GM23338 (cell line): ENCODE data around the gene DHRSX. TPM values are rescaled to one million over a fixed set of nuclear protein-coding genes. Genes with fewer than 3 reads are reported as not detected.

Experiments
- ATAC-seq: fragments of 200-7000 bp; cut with Tn5 transposase; 3 replicates; pipeline ENCODE4 v1.9.1; 2020
- DNase-seq: peaks from one replicate; pipeline ENCODE4 v3.0.0-alpha.2; 2015; ENCODE audit warnings: low spot score
- H2AFZ ChIP-seq: fragments of 200-600 bp; sonication (generic); 2 replicates; pipeline ENCODE4 v1.8.0; 2016; ENCODE audit warnings: antibody characterized with exemption, mild to moderate bottlenecking, moderate library complexity
- H3F3A ChIP-seq: fragments of 200-600 bp; sonication (generic); replicated peaks from 2 replicates; pipeline ENCODE4 v1.8.0; 2017; ENCODE audit warnings: antibody characterized with exemption, mixed run types, low read depth
- H3K27ac ChIP-seq: fragments of 200-600 bp; sonication (generic); 2 replicates; pipeline ENCODE4 v1.6.1; 2016; ENCODE audit warnings: low read depth
- H3K27me3 ChIP-seq: fragments of 200-600 bp; sonication (generic); 2 replicates; pipeline ENCODE4 v1.8.0; 2016; ENCODE audit warnings: mild to moderate bottlenecking, mixed run types, moderate library complexity; ENCODE audit not compliant: insufficient read depth
- H3K36me3 ChIP-seq: fragments of 200-600 bp; sonication (generic); 2 replicates; pipeline ENCODE4 v1.8.0; 2016; ENCODE audit warnings: mild to moderate bottlenecking; ENCODE audit not compliant: insufficient read depth
- H3K4me1 ChIP-seq: fragments of 200-600 bp; sonication (generic); 2 replicates; pipeline ENCODE4 v1.8.0; 2016; ENCODE audit warnings: mild to moderate bottlenecking, moderate library complexity; ENCODE audit not compliant: insufficient read depth
- H3K4me2 ChIP-seq: fragments of 200-600 bp; sonication (generic); 2 replicates; pipeline ENCODE4 v1.7.1; 2017; ENCODE audit warnings: mixed run types
- H3K4me3 ChIP-seq: fragments of 200-600 bp; sonication (generic); 2 replicates; pipeline ENCODE4 v1.6.1; 2016; ENCODE audit warnings: mixed run types
- H3K79me2 ChIP-seq: fragments of 200-600 bp; sonication (generic); replicated peaks from 2 replicates; pipeline ENCODE4 v1.8.0; 2017; ENCODE audit warnings: mild to moderate bottlenecking; ENCODE audit not compliant: insufficient read depth
- H3K9me2 ChIP-seq: fragments of 200-600 bp; sonication (generic); 2 replicates; pipeline ENCODE4 v1.8.0; 2017; ENCODE audit not compliant: insufficient read depth
- H4K20me1 ChIP-seq: fragments of 200-600 bp; sonication (generic); replicated peaks from 2 replicates; pipeline ENCODE4 v1.8.0; 2017; ENCODE audit warnings: mild to moderate bottlenecking; ENCODE audit not compliant: insufficient read depth
- H3K27ac Mint-ChIP-seq: 2 replicates; pipeline ENCODE4 v1.8.0; 2020; ENCODE audit warnings: inconsistent platforms, mild to moderate bottlenecking, moderate library complexity, mixed read lengths
- H3K27me3 Mint-ChIP-seq: 3 replicates; pipeline ENCODE4 v1.8.0; 2022; ENCODE audit warnings: low read depth, mild to moderate bottlenecking, moderate library complexity, mixed read lengths, inconsistent platforms; ENCODE audit not compliant: insufficient read depth, poor library complexity
- H3K36me3 Mint-ChIP-seq: 3 replicates; pipeline ENCODE4 v1.8.0; 2021; ENCODE audit warnings: low read depth, mild to moderate bottlenecking, inconsistent platforms, moderate library complexity, mixed read lengths
- H3K4me1 Mint-ChIP-seq: 3 replicates; pipeline ENCODE4 v1.8.0; 2020; ENCODE audit warnings: mild to moderate bottlenecking, inconsistent platforms, mixed read lengths
- H3K4me3 Mint-ChIP-seq: 3 replicates; pipeline ENCODE4 v1.8.0; 2021; ENCODE audit warnings: moderate library complexity, mild to moderate bottlenecking, inconsistent platforms, mixed read lengths
- H3K9me3 Mint-ChIP-seq: 3 replicates; pipeline ENCODE4 v1.8.0; 2020; ENCODE audit warnings: moderate library complexity, mild to moderate bottlenecking, inconsistent platforms, mixed read lengths
- CREB1 ChIP-seq: fragments of 250-450 bp; sonication (Bioruptor Pico); IDR thresholded peaks from 2 replicates; pipeline ENCODE4 v1.5.0; 2020; ENCODE audit warnings: low read depth, mild to moderate bottlenecking, moderate library complexity
- EZH2 ChIP-seq: fragments of 200-600 bp; sonication (generic); IDR thresholded peaks from one replicate; pipeline ENCODE4 v1.8.0; 2017; ENCODE audit warnings: antibody characterized with exemption, mild to moderate bottlenecking, low read depth; ENCODE audit not compliant: unreplicated experiment
- EZH2phosphoT487 ChIP-seq: fragments of 200-600 bp; sonication (generic); IDR thresholded peaks from one replicate; pipeline ENCODE4 v1.8.1; 2018; ENCODE audit warnings: antibody characterized with exemption; ENCODE audit not compliant: unreplicated experiment
- JUNB ChIP-seq: IDR thresholded peaks from one replicate; pipeline ENCODE4 v1.6.1; 2016; ENCODE audit warnings: antibody characterized with exemption; ENCODE audit not compliant: unreplicated experiment
- NANOG ChIP-seq: IDR thresholded peaks from 2 replicates; pipeline ENCODE4 v1.6.1; 2016; ENCODE audit warnings: antibody characterized with exemption, borderline replicate concordance
- REST ChIP-seq: IDR thresholded peaks from one replicate; pipeline ENCODE4 v1.6.1; 2018; ENCODE audit warnings: antibody characterized with exemption; ENCODE audit not compliant: unreplicated experiment
- STAT1 ChIP-seq: IDR thresholded peaks from one replicate; pipeline ENCODE4 v1.6.1; 2016; ENCODE audit warnings: antibody characterized with exemption; ENCODE audit not compliant: unreplicated experiment
- ZNF114 ChIP-seq: fragments of 250-450 bp; sonication (Bioruptor Pico); IDR thresholded peaks from 2 replicates; pipeline ENCODE4 v1.5.0; 2020; ENCODE audit warnings: mild to moderate bottlenecking, moderate library complexity
- ZNF331 ChIP-seq: fragments of 250-450 bp; sonication (Bioruptor Pico); IDR thresholded peaks from 2 replicates; pipeline ENCODE4 v1.5.0; 2020; ENCODE audit warnings: low read depth, mild to moderate bottlenecking, moderate library complexity
- polyA plus RNA-seq: library from polyadenylated mRNA; unstranded; fragments of >200 nt; fragmentation: Nextera tagmentation; extraction: Ambion mirVana; gene quantifications from 2 replicates; pipeline ENCODE4 v1.2.1, GENCODE V29; 2016
- total RNA-seq: library from RNA; depleted of rRNA; stranded (reverse); fragments of >200 nt; shearing (Covaris generic); gene quantifications from 2 replicates; pipeline ENCODE4 v1.2.3, GENCODE V29; 2014
- TF ChIP-seq, protein P1 (sequence below): IDR thresholded peaks from 2 replicates; pipeline ENCODE4 v1.6.1; 2016; ENCODE audit warnings: antibody characterized with exemption

The DHRSX gene
- total and polyA plus RNA-seq, 2 experiments from 2014 or later, result 33.9 to 43.0 TPM

GRCh38 chrX:2286731-2287130, 214.0 kb downstream of the DHRSX start:
- Histone ChIP-seq H3K4me3 (no peak overlapping the region), H3K9me2 (peaks cover 14% of the 10 kb centered on the region), H3K36me3 (peaks cover 9% of the 10 kb centered on the region; the same call in 1 of the 2 replicates), H3K4me2 (no peak overlapping the region), H3K4me1 (no peaks in the 10 kb centered on the region), H4K20me1 (no peaks in the 10 kb centered on the region), H3K27ac (no peak overlapping the region), H2AFZ (no peak overlapping the region), H3K79me2 (no peaks in the 10 kb centered on the region), H3K27me3 (no peaks in the 10 kb centered on the region), H3F3A (peaks cover 8% of the 10 kb centered on the region; the same call in 1 of the 2 replicates)
- H3K27me3 Mint-ChIP-seq, result peaks cover 2% of the 10 kb centered on the region
- no peak for ATAC-seq
- no peak overlapping the region for H3K4me3 Mint-ChIP-seq
- H3K36me3 Mint-ChIP-seq, result peaks cover 65% of the 10 kb centered on the region
- no peaks in the 10 kb centered on the region for H3K4me1 Mint-ChIP-seq
- TF ChIP-seq ZNF114, result no peak
- TF ChIP-seq, protein P1, sequence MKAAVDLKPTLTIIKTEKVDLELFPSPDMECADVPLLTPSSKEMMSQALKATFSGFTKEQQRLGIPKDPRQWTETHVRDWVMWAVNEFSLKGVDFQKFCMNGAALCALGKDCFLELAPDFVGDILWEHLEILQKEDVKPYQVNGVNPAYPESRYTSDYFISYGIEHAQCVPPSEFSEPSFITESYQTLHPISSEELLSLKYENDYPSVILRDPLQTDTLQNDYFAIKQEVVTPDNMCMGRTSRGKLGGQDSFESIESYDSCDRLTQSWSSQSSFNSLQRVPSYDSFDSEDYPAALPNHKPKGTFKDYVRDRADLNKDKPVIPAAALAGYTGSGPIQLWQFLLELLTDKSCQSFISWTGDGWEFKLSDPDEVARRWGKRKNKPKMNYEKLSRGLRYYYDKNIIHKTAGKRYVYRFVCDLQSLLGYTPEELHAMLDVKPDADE, result no peak
- no peak for TF ChIP-seq ZNF331
- TF ChIP-seq EZH2phosphoT487, result no peak
- peaks cover 44% of the 10 kb centered on the region for H3K9me3 Mint-ChIP-seq
- H3K27ac Mint-ChIP-seq, result no peak overlapping the region
- DNase-seq, result no peak

- peaks cover 62% of the 10 kb centered on the region for H3K36me3 Mint-ChIP-seq
- Histone ChIP-seq H3K4me1 (no peaks in the 10 kb centered on the region), H3K4me2 (no peak overlapping the region), H3K27me3 (no peaks in the 10 kb centered on the region), H4K20me1 (no peaks in the 10 kb centered on the region), H3K36me3 (peaks cover 9% of the 10 kb centered on the region; the same call in 1 of the 2 replicates), H3K4me3 (no peak overlapping the region), H3K27ac (no peak overlapping the region), H2AFZ (no peak overlapping the region), H3K79me2 (no peaks in the 10 kb centered on the region), H3F3A (peaks cover 8% of the 10 kb centered on the region; the same call in 1 of the 2 replicates), H3K9me2 (peaks cover 14% of the 10 kb centered on the region)
- no peak overlapping the region for H3K27ac Mint-ChIP-seq
- no peak for TF ChIP-seq ZNF114
- TF ChIP-seq CREB1 (CRISPR knock-in tag), result no peak
- TF ChIP-seq REST, result no peak
- no peak for TF ChIP-seq STAT1
- TF ChIP-seq JUNB, result no peak
- TF ChIP-seq NANOG, result no peak
- TF ChIP-seq ZNF331, result no peak
- TF ChIP-seq EZH2, result no peak
- peaks cover 44% of the 10 kb centered on the region for H3K9me3 Mint-ChIP-seq
- H3K27me3 Mint-ChIP-seq, result peaks cover 2% of the 10 kb centered on the region
- no peaks in the 10 kb centered on the region for H3K4me1 Mint-ChIP-seq
- H3K4me3 Mint-ChIP-seq, result no peak overlapping the region
- no peak for DNase-seq
- no peak for ATAC-seq
Observed at GRCh38 chrX:2284601-2285000, 216.2 kb downstream of the DHRSX start.
